AG09309 (cell line): Measurements from ENCODE around the gene KLHL1.

Experiments used
- DNase-seq: peaks from one replicate; pipeline ENCODE4 v3.0.0-alpha.2; 2010; ENCODE audit warnings: low read depth
- H3K4me3 ChIP-seq: 2 replicates; pipeline ENCODE4 v1.5.1; 2011; ENCODE audit warnings: mild to moderate bottlenecking, low read depth, low read length, moderate library complexity; ENCODE audit not compliant: control insufficient read depth
- CTCF ChIP-seq: IDR thresholded peaks from 2 replicates; pipeline ENCODE4 v1.5.1; 2011; ENCODE audit warnings: mild to moderate bottlenecking, low read depth, low read length, inconsistent platforms; ENCODE audit not compliant: insufficient read depth, control insufficient read depth; ENCODE audit errors: missing control alignments

Gene KLHL1

DNA sequence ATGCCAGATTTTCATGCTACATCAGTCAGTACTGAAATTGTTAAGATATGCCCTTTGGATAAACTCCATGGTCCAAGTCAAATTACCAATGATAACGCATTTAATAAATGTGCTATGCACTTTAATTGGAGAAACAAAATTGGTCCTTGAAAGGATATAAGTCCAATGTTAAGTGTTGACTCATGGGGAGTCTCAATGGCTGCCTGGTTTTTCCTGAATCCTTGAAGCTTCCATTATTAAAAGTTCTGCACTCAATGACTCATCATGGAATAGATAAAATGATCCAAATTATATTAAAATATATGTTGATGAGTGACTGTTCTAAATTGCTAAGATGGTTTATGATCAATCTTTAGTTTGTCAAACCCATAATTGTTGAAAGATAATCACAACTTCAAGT, 346.7 kb downstream of the KLHL1 start:
- TF ChIP-seq CTCF = no peak
- no peak for DNase-seq
- H3K4me3 ChIP-seq = no peak overlapping the region

DNA sequence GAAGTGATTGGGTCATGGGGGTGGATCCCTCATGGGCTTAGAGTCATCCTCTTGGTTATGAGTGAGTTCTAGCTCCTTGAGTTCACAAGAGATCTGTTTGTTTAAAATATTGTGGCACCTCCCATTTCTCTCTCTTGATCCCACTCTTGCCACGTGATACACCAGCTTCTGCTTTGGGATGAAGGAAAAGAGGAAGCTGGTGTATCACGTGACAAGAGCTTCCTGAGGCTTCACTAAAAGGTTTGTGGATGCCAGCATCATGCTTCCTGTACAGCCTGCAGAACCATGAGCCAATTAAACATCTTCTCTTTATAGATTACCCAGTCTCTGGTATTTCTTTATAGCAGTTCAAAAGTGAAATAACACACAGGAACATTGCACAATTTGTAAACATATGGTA, 353.2 kb downstream of the KLHL1 start:
- no peak for DNase-seq
- TF ChIP-seq CTCF = no peak
- no peak overlapping the region for H3K4me3 ChIP-seq

- H3K4me3 ChIP-seq = no peak overlapping the region
- no peak for DNase-seq
- TF ChIP-seq CTCF = no peak
Measured at GRCh38 chr13:69751259-69751658, 357.0 kb downstream of the KLHL1 start.

- no peak for DNase-seq
- H3K4me3 ChIP-seq = no peak overlapping the region
- TF ChIP-seq CTCF = no peak
Measured at GRCh38 chr13:69737129-69737935, 370.9 kb downstream of the KLHL1 start.

GRCh38 chr13:69721631-69722030, 386.6 kb downstream of the KLHL1 start:
- no peak for TF ChIP-seq CTCF
- no peak for DNase-seq
- no peak overlapping the region for H3K4me3 ChIP-seq

DNA sequence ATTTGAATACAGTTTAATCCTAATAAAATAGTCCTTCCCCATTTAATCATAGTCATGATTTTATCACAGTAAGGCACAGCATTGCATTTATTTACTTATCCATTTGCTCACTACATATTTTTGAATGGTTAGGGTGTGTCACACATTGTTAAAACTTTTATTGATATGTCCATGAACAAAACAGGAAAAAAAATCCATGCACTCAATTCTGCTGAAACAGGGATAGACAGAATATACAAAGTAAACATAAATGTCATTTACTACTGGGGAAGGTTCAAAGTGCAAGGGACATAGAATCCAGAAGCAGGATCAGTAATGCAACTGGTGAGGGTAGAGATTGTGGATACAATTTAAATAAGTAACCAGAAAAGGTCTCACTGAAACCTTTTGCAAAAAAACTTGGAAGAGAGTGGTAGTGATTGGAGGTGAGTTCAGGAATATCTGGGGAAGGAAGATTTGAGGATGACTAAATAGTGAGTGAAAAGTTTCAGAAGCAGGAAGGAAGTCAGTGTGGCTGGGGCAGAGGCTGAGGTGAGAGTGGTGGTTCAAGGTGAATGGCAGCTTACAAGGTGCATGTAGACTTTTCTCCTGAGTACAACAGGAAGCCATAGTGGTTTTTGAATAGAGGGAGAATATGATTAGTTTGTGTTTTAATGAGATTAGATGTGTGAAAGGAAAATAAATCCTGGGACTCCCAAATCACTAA, 387.8 kb downstream of the KLHL1 start:
- H3K4me3 ChIP-seq = no peak overlapping the region
- no peak for DNase-seq
- no peak for TF ChIP-seq CTCF
